Kidney epithelial cell (primary cell): ENCODE measurements around the gene TMEM45B. TPM values are rescaled to one million over a fixed set of nuclear protein-coding genes. Genes with fewer than 3 reads are reported as not detected.
"Not testable (repeated sequence)": the region's sequence is repeated elsewhere in the genome, so short reads cannot be mapped to it uniquely, and the experiment has no call there.

Source experiments
- DNase-seq: peaks from one replicate; pipeline ENCODE4 v3.0.0-alpha.2; 2010; ENCODE audit warnings: low read depth
- H3K27me3 ChIP-seq: 2 replicates; pipeline ENCODE4 v1.6.0; 2011; ENCODE audit warnings: low read length; ENCODE audit not compliant: control insufficient read depth, insufficient read depth
- H3K36me3 ChIP-seq: 2 replicates; pipeline ENCODE4 v1.5.1; 2011; ENCODE audit warnings: low read length; ENCODE audit not compliant: control insufficient read depth, insufficient read depth
- H3K4me3 ChIP-seq: 2 replicates; pipeline ENCODE4 v1.5.1; 2011; ENCODE audit warnings: low read depth, mild to moderate bottlenecking, control low read depth, low read length
- CTCF ChIP-seq: IDR thresholded peaks from 2 replicates; pipeline ENCODE4 v1.5.1; 2011; ENCODE audit warnings: mild to moderate bottlenecking, moderate library complexity, low read length, control low read depth, inconsistent platforms; ENCODE audit not compliant: insufficient read depth, poor library complexity, severe bottlenecking
- total RNA-seq: library from RNA; depleted of rRNA; stranded (reverse); fragments of >200 nt; gene quantifications from 2 replicates; pipeline ENCODE4 v1.2.3, GENCODE V29; 2015

Gene TMEM45B
- total RNA-seq, 1 donor from 2014 or later = 2.8 TPM

- DNase-seq = not testable (repeated sequence)
Observed at GRCh38 chr11:129836423-129836891, 20.8 kb downstream of the TMEM45B start.

GRCh38 chr11:129836979-129837378 lies 21.3 kb downstream of the TMEM45B start:
- no peak overlapping the region for H3K4me3 ChIP-seq
- no peak for DNase-seq
- no peak for TF ChIP-seq CTCF
- no peaks in the 10 kb centered on the region for H3K27me3 ChIP-seq
- no peaks in the 10 kb centered on the region for H3K36me3 ChIP-seq

More at GRCh38 chr11:129836423-129836891, 20.8 kb downstream of the TMEM45B start:
- not testable (repeated sequence) for H3K36me3 ChIP-seq, H3K4me3 ChIP-seq, H3K27me3 ChIP-seq

DNA sequence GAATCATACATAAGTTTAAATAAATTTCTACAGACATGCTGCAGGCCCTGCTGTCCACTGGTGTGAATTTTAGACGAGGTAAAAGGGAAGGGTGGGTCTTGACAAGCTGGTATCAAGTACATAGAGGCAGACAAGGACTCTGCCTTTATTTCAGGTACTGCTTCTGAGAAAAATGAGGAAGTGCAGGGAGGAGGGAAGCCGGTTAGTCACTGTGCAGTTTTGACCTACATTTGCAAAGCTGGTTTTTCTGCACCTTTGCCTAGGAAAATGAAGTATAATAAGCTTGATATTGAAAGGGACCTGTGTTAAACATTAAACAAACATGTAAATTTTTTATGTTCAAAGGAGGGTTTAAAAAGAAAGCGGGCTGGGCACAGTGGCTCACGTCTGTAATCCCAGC lies 24.6 kb downstream of the TMEM45B start:
- Histone ChIP-seq H3K4me3 (no peak overlapping the region), H3K36me3 (no peaks in the 10 kb centered on the region), H3K27me3 (no peaks in the 10 kb centered on the region)
- TF ChIP-seq CTCF = no peak
- no peak for DNase-seq

DNA sequence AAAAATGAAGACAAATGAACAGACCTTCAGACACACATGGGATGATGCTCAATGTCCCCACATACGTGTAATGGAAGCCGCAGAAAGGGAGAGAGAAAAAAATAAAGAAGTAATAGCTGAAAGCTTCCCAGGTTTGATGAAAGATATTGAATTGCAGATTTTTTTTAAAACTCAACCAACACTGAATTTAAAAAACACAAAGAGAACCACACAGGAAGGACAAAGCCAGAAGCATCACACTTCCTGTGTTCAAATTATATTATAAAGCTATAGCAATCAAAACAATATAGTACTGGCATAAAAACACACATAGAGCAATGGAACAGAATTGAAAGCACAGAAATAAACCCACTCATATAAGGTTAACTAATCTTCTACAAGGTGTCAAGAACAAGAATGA lies 26.5 kb downstream of the TMEM45B start:
- TF ChIP-seq CTCF = no peak
- Histone ChIP-seq H3K27me3 (no peaks in the 10 kb centered on the region), H3K36me3 (no peaks in the 10 kb centered on the region), H3K4me3 (no peak overlapping the region)
- no peak for DNase-seq

DNA sequence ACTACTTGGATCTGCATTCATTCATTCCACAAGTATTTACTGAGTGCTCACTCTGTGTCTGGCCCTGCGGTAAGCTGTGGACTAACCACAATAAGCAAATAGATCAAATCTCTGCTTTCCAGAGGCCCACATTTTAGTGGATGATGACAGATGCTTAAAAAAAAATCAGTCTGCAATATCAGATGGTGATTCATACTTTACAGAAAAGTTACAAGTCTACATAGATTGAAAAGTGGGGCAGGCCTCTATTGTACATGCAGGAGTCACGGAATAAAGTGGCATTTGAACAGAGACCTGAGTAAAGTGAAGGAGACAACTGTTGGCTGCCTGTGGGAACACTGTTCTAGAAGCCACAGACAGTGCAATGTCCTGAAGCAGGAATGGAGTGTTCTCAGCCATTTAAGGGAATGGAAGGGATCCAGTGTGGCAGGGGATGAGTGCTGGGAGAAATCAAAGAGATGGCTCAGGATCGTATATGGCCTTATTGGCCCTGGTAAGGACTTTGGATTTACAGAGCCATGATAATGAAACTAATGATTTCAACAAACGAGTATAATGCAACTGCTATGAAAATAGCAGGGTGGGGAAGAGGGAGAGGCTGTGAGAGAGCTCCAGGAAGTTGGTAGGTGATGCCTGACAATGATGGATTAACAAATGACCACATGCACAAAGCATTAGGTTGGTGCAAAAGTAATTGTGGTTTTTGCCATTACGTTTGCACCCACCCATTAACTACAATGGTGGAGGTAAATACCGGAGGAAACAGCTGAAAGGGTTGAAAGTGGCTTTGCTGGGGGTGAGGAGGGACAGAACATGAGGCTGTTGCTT lies 31.1 kb downstream of the TMEM45B start:
- DNase-seq = peak; percentile 77

DNA sequence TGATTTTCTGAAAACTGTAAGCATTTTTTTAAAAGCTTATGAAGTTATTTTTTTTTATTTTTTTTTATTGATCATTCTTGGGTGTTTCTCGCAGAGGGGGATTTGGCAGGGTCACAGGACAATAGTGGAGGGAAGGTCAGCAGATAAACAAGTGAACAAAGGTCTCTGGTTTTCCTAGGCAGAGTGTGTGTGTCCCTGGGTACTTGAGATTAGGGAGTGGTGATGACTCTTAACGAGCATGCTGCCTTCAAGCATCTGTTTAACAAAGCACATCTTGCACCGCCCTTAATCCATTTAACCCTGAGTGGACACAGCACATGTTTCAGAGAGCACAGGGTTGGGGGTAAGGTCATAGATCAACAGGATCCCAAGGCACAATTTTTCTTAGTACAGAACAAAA lies 31.7 kb downstream of the TMEM45B start:
- not testable (repeated sequence) for H3K27me3 ChIP-seq, DNase-seq, H3K36me3 ChIP-seq, H3K4me3 ChIP-seq

More for the DNA sequence above, 31.1 kb downstream of the TMEM45B start:
- Histone ChIP-seq H3K4me3 (no peak overlapping the region), H3K36me3 (no peaks in the 10 kb centered on the region), H3K27me3 (no peaks in the 10 kb centered on the region)
- TF ChIP-seq CTCF = no peak

DNA sequence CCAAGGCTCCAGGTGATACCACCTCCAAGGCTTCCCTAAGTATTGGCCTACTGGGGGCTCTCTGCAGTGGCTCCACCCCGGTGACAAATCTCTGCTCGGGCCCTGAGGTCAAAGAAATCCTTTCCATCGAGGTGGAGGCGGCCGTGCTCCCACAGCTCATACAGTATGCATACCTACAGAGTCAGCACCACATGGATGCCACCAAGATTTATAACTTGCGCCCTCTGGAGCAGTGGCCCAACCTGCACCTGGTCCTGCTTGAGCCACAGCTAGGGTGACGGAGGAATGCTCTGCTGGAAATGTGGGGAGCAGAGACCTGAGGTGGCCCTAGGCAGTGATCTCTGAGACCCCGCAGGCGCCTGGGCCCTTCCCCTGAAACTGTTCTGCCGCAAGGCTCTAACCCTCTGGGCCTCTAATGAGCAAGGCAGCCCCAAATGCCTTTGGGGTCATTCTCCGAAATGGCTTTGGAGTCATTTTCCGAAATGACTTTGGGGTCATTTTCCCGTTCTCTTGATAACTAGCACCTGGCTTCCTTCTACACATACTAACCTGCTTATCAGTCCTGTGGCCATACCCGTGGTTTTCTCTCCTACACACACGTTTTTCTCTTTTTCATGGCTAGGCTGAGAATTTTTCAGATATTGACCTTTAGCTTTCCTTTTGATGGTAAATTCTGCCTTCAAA lies 33.9 kb downstream of the TMEM45B start:
- Histone ChIP-seq H3K36me3 (no peaks in the 10 kb centered on the region), H3K4me3 (no peak overlapping the region), H3K27me3 (no peaks in the 10 kb centered on the region)
- no peak for DNase-seq
- no peak for TF ChIP-seq CTCF
